ENCODE results near the gene RNLS. TPM values are rescaled to one million over a fixed set of nuclear protein-coding genes. Genes with fewer than 3 reads are reported as not detected.

RNLS gene
- total RNA-seq, 1 experiment from 2014 or later, result 8.1 TPM

GRCh38 chr10:88598055-88598454, 14.9 kb upstream of the RNLS start:
- H3K9me3 ChIP-seq (ENCODE audit: low read depth, low read length, poor library complexity, severe bottlenecking), result no peaks in the 10 kb centered on the region
- no peaks in the 10 kb centered on the region for H3K4me1 ChIP-seq (ENCODE audit: insufficient read depth, low read length, poor library complexity, severe bottlenecking)
- no peaks in the 10 kb centered on the region for H3K36me3 ChIP-seq (ENCODE audit: insufficient read depth, low read length, poor library complexity, severe bottlenecking)
- ChIA-PET CTCF (no interaction called here), POLR2A (ENCODE audit: low non-redundant PET) (no interaction called here)
- intact Hi-C loops (cut with micrococcal nuclease; ENCODE audit: unreplicated experiment), result no loop called here
- no peak for DNase-seq (ENCODE audit: low spot score)
- no peak overlapping the region for H3K27ac ChIP-seq (ENCODE audit: low read depth, low read length, poor library complexity, severe bottlenecking)
- BruUV-seq (replicated peaks), result no TSS peak
- no peak for TF ChIP-seq EZH2 (IDR thresholded peaks at IDR 0.05; ENCODE audit: borderline replicate concordance, low read depth, low read length, poor library complexity, severe bottlenecking)
- TF ChIP-seq, protein P1, sequence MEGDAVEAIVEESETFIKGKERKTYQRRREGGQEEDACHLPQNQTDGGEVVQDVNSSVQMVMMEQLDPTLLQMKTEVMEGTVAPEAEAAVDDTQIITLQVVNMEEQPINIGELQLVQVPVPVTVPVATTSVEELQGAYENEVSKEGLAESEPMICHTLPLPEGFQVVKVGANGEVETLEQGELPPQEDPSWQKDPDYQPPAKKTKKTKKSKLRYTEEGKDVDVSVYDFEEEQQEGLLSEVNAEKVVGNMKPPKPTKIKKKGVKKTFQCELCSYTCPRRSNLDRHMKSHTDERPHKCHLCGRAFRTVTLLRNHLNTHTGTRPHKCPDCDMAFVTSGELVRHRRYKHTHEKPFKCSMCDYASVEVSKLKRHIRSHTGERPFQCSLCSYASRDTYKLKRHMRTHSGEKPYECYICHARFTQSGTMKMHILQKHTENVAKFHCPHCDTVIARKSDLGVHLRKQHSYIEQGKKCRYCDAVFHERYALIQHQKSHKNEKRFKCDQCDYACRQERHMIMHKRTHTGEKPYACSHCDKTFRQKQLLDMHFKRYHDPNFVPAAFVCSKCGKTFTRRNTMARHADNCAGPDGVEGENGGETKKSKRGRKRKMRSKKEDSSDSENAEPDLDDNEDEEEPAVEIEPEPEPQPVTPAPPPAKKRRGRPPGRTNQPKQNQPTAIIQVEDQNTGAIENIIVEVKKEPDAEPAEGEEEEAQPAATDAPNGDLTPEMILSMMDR (conservative IDR thresholded peaks at IDR 0.05; ENCODE audit: low read depth, low read length), result no peak
- no peak overlapping the region for H3K4me3 ChIP-seq (ENCODE audit: low read depth, low read length, poor library complexity, severe bottlenecking)
- no peaks in the 10 kb centered on the region for H3K27me3 ChIP-seq (replicated peaks; ENCODE audit: insufficient read depth, low read depth, low read length, poor library complexity)

DNA sequence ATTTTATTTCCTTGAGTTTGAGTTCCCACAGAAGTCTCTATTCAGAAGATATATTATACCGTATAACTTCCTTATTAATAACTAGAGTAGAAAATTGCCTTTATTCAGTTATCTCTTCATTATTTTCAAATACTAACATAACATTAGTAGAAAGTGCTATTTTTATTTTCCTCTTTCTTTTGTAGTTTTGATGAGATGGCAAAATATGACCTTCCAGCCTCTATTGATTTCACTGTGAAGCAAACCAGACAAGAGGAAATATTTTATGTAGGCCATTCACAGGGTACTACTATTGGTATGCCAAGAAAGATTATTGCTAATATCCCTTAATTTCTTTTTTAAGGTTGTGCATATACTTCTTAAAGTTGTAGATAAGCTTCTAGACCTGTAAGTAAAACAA, 11.4 kb upstream of the RNLS start:
- POLR2A ChIA-PET (ENCODE audit: low non-redundant PET), result no interaction called here
- BruUV-seq (replicated peaks), result no TSS peak
- intact Hi-C loops (cut with micrococcal nuclease; ENCODE audit: unreplicated experiment), result no loop called here
- no peak overlapping the region for H3K4me3 ChIP-seq (ENCODE audit: low read depth, low read length, poor library complexity, severe bottlenecking)
- TF ChIP-seq, protein P1 (conservative IDR thresholded peaks at IDR 0.05; ENCODE audit: low read depth, low read length), result no peak
- TF ChIP-seq EZH2 (IDR thresholded peaks at IDR 0.05; ENCODE audit: borderline replicate concordance, low read depth, low read length, poor library complexity, severe bottlenecking), result no peak
- H3K36me3 ChIP-seq (ENCODE audit: insufficient read depth, low read length, poor library complexity, severe bottlenecking), result no peaks in the 10 kb centered on the region
- no peaks in the 10 kb centered on the region for H3K9me3 ChIP-seq (ENCODE audit: low read depth, low read length, poor library complexity, severe bottlenecking)
- DNase-seq (ENCODE audit: low spot score), result no peak
- no peaks in the 10 kb centered on the region for H3K27me3 ChIP-seq (replicated peaks; ENCODE audit: insufficient read depth, low read depth, low read length, poor library complexity)
- H3K4me1 ChIP-seq (ENCODE audit: insufficient read depth, low read length, poor library complexity, severe bottlenecking), result peaks cover 6% of the 10 kb centered on the region
- H3K27ac ChIP-seq (ENCODE audit: low read depth, low read length, poor library complexity, severe bottlenecking), result no peak overlapping the region
- CTCF ChIA-PET, result no interaction called here

DNA sequence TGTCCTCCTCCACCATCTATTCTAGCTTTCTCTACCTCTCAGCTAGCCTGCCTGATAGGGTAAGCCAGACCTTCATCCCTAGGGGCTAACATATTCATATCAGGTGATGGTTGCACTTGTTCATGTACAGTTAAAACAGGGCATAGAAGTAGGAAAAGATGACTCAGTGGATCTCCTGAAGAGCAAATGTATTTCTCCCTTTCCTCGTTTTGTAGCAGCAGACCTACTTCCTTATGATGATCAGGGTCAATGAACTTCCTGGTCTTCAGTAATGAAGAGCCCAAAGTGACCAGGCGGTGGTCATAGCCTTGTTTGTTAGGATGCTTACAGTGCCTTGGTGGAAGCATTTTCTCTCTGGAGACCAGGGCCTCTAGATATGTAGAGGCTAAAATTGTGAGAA, 9.8 kb upstream of the RNLS start:
- no TSS peak for BruUV-seq (replicated peaks)
- TF ChIP-seq, protein P1 (conservative IDR thresholded peaks at IDR 0.05; ENCODE audit: low read depth, low read length), result no peak
- TF ChIP-seq EZH2 (IDR thresholded peaks at IDR 0.05; ENCODE audit: borderline replicate concordance, low read depth, low read length, poor library complexity, severe bottlenecking), result no peak
- Histone ChIP-seq H3K9me3 (ENCODE audit: low read depth, low read length, poor library complexity, severe bottlenecking) (no peaks in the 10 kb centered on the region), H3K4me1 (ENCODE audit: insufficient read depth, low read length, poor library complexity, severe bottlenecking) (peaks cover 12% of the 10 kb centered on the region), H3K27me3 (replicated peaks; ENCODE audit: insufficient read depth, low read depth, low read length, poor library complexity) (no peaks in the 10 kb centered on the region), H3K4me3 (ENCODE audit: low read depth, low read length, poor library complexity, severe bottlenecking) (no peak overlapping the region), H3K36me3 (ENCODE audit: insufficient read depth, low read length, poor library complexity, severe bottlenecking) (no peaks in the 10 kb centered on the region), H3K27ac (ENCODE audit: low read depth, low read length, poor library complexity, severe bottlenecking) (no peak overlapping the region)
- no peak for DNase-seq (ENCODE audit: low spot score)
- ChIA-PET CTCF (no interaction called here), POLR2A (ENCODE audit: low non-redundant PET) (no interaction called here)
- intact Hi-C loops (cut with micrococcal nuclease; ENCODE audit: unreplicated experiment), result no loop called here

Data from A673 (cell line).